ENCODE data around the gene CHD2.

DNA sequence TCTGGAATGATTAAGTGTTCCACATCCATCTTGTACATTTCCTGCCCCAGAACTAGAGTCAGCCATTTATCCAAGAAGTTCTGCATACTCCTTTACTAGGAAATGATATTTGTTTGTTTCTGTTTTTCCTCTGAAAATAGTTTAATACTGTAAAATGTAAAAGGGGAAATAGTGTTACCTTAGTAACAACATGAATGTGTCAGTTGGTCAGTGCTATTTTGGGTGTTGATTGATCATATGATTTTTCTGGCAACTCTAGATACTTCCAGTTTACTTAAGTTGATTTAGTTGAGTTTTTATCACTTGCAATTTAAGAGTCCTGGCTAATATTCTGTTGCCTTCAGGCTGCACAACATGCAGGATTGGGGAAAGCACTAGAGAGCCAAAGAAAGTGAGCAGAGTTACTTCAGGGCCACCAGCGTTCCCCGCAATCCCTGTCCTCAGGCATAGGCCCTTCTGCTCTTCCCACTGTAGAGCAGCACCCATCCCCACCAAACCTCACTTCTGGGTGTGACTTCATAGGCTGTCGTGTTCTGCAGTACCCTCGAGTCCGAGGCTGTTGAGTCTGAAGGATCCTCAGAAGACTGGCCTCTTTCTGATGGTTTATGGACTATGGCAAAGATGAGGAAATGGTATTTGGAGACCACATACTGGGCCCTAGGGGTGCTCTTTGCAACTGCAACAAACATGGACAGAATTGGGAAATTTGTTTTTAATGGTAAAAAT is 69.0 kb downstream of the CHD2 start:
- TF ChIP-seq, protein P1, sequence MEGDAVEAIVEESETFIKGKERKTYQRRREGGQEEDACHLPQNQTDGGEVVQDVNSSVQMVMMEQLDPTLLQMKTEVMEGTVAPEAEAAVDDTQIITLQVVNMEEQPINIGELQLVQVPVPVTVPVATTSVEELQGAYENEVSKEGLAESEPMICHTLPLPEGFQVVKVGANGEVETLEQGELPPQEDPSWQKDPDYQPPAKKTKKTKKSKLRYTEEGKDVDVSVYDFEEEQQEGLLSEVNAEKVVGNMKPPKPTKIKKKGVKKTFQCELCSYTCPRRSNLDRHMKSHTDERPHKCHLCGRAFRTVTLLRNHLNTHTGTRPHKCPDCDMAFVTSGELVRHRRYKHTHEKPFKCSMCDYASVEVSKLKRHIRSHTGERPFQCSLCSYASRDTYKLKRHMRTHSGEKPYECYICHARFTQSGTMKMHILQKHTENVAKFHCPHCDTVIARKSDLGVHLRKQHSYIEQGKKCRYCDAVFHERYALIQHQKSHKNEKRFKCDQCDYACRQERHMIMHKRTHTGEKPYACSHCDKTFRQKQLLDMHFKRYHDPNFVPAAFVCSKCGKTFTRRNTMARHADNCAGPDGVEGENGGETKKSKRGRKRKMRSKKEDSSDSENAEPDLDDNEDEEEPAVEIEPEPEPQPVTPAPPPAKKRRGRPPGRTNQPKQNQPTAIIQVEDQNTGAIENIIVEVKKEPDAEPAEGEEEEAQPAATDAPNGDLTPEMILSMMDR (IDR thresholded peaks at IDR 0.05) = peak in 4 of 7 experiments; percentile 11 to 23 (median 19)
- TF ChIP-seq POLR2A (IDR thresholded peaks at IDR 0.05) = no peak
